HepG2 (cell line): ENCODE data around the gene SARS2. TPM values are rescaled to one million over a fixed set of nuclear protein-coding genes. Genes with fewer than 3 reads are reported as not detected.

ENCODE experiments used
- ARID2 ChIP-seq: sonication (generic); formaldehyde crosslinking; IDR thresholded peaks from 2 replicates; pipeline ENCODE4 v1.8.1; 2022; ENCODE audit warnings: mild to moderate bottlenecking, missing genetic modification reagents, borderline replicate concordance
- MAFG ChIP-seq: sonication (generic); formaldehyde crosslinking; IDR thresholded peaks from 2 replicates; pipeline ENCODE4 v1.5.1; 2020; ENCODE audit warnings: mild to moderate bottlenecking, missing genetic modification reagents
- RFX5 ChIP-seq: IDR thresholded peaks from 2 replicates; pipeline ENCODE4 v1.6.1; 2011; ENCODE audit warnings: low read depth, low read length, improper control_type of control experiment
- TBX3 ChIP-seq: fragments of 450-650 bp; IDR thresholded peaks from 2 replicates; pipeline ENCODE4 v1.6.1; 2017; ENCODE audit warnings: antibody characterized with exemption, mild to moderate bottlenecking, inconsistent platforms, borderline replicate concordance
- TIGD3 ChIP-seq: sonication (generic); formaldehyde crosslinking; IDR thresholded peaks from 2 replicates; pipeline ENCODE4 v1.5.1; 2020; ENCODE audit warnings: mild to moderate bottlenecking, missing genetic modification reagents, borderline replicate concordance
- ZNF274 ChIP-seq: sonication (generic); formaldehyde crosslinking; IDR thresholded peaks from 2 replicates; pipeline ENCODE4 v1.5.1; 2020; ENCODE audit warnings: mild to moderate bottlenecking, missing genetic modification reagents
- ZNF407 ChIP-seq: sonication (generic); formaldehyde crosslinking; IDR thresholded peaks from one replicate; pipeline ENCODE4 v1.5.1; 2020; ENCODE audit warnings: mild to moderate bottlenecking, missing genetic modification reagents; ENCODE audit errors: not compliant biosample characterization
- ZNF652 ChIP-seq: IDR thresholded peaks from 2 replicates; pipeline ENCODE4 v1.6.1; 2016; ENCODE audit warnings: low read depth, borderline replicate concordance
- polyA plus RNA-seq, 8 experiments: library from polyadenylated mRNA; depleted of rRNA in 3 of 8; stranded (reverse) in 7 of 8; unstranded in 1 of 8; fragments of >200 nt; fragmentation: Illumina TruSeq in 4 of 8; extraction: Trizol in 4 of 8; gene quantifications; 2 replicates each; pipeline versions ENCODE4 v1.2.1 to v1.2.3, GENCODE V29; 2011 to 2016; ENCODE audit warnings: low read depth in 4 of 8, missing spikeins in 1 of 8, mixed read lengths in 1 of 8; ENCODE audit not compliant: insufficient read depth in 1 of 8
- total RNA-seq, 5 experiments: library from RNA; depleted of rRNA; stranded (reverse); fragments of >200 nt; fragmentation: Illumina TruSeq; extraction: Trizol; gene quantifications; 2 replicates each; pipeline ENCODE4 v1.2.3, GENCODE V29; 2016; ENCODE audit warnings: low read depth in 1 of 5

The SARS2 gene
- total and polyA plus RNA-seq, 2 of the 13 experiments (the other 11 are each of a cell fraction or from before 2014, with no cell fraction given), result 40.0 to 48.6 TPM

- TF ChIP-seq ARID2 (CRISPR knock-in tag), result no peak
- no peak for TF ChIP-seq TIGD3
- TF ChIP-seq ZNF274 (CRISPR knock-in tag), result no peak
- TF ChIP-seq MAFG (CRISPR knock-in tag), result no peak
- no peak for TF ChIP-seq ZNF652 (CRISPR knock-in tag)
- TF ChIP-seq TBX3, result no peak
- TF ChIP-seq RFX5, result peak; percentile 64; the same call in 1 of the 2 replicates
- TF ChIP-seq ZNF407 (CRISPR knock-in tag), result no peak
Measured at GRCh38 chr19:38930776-38931520, 385 bp upstream of the SARS2 start, which contains the start of gene MRPS12 (continued).
